ENCODE results near the gene SPRR4.

DNA sequence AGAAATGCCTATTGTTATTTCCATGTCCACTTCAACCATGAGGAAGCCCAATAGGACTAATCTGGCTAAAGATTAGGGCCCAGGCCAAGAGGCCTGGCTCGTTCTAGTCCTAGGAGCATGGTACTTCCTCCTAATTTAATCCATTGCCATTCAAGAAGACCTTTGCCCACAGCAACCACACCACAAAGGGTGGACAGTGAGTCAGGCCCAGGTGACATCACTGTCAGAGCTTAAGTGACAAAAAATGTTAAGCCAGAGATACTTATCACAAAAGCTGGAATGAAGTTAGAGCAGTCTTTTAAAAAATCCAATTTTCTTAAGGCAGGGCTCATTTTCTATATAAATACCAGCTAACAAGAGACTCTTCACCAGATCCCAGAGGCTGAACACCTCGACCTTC, 30.9 kb downstream of the SPRR4 start, which contains the start of gene SPRR3:
- TF ChIP-seq, protein P1, sequence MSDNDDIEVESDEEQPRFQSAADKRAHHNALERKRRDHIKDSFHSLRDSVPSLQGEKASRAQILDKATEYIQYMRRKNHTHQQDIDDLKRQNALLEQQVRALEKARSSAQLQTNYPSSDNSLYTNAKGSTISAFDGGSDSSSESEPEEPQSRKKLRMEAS (IDR thresholded peaks at IDR 0.05): no peak
- TF ChIP-seq YY1 (IDR thresholded peaks at IDR 0.05; ENCODE audit: low read depth): no peak

Data from Ishikawa (cell line).